Measurements from ENCODE around the gene LIPT2.

LIPT2 gene

GRCh38 chr11:74463216-74463615 lies 30.3 kb downstream of the LIPT2 start:
- DNase-seq, result no peak

- no peak for DNase-seq
Measured at GRCh38 chr11:74462631-74463030, 30.9 kb downstream of the LIPT2 start.

GRCh38 chr11:74462009-74462408 lies 31.5 kb downstream of the LIPT2 start:
- no peak for DNase-seq

- DNase-seq, result no peak
Measured at GRCh38 chr11:74460481-74461154, 32.9 kb downstream of the LIPT2 start.

- no peak for DNase-seq
Measured at GRCh38 chr11:74460065-74460464, 33.5 kb downstream of the LIPT2 start.

GRCh38 chr11:74459584-74459983 lies 33.9 kb downstream of the LIPT2 start:
- DNase-seq, result no peak

- no peak for DNase-seq
Measured at GRCh38 chr11:74457356-74457755, 36.2 kb downstream of the LIPT2 start.

- DNase-seq, result peak; percentile 56
Measured at GRCh38 chr11:74453373-74453975, 40.0 kb downstream of the LIPT2 start.

GRCh38 chr11:74452366-74452765 lies 41.2 kb downstream of the LIPT2 start:
- no peak for DNase-seq

- no peak for DNase-seq
Measured at GRCh38 chr11:74450318-74450717, 43.2 kb downstream of the LIPT2 start.

- peak; percentile 83 for DNase-seq
Measured at GRCh38 chr11:74449369-74449931, 44.1 kb downstream of the LIPT2 start.

- no peak for DNase-seq
Measured at GRCh38 chr11:74447720-74448119, 45.8 kb downstream of the LIPT2 start.

- no peak for DNase-seq
Measured at GRCh38 chr11:74446532-74446938, 47.0 kb downstream of the LIPT2 start.

- DNase-seq, result no peak
Measured at GRCh38 chr11:74444173-74444826, 49.2 kb downstream of the LIPT2 start.

- peak; percentile 54 for DNase-seq
Measured at GRCh38 chr11:74443071-74443864, 50.3 kb downstream of the LIPT2 start.

- DNase-seq, result no peak
Measured at GRCh38 chr11:74442636-74443035, 50.9 kb downstream of the LIPT2 start.

Measured in NCI-H510A treated with DMSO at 0.1 percent for 48 hours (cell line).